Activated naive CD8-positive, alpha-beta T cell (primary cell): ENCODE results near the gene OR9Q1.

Experiments
- H3K27ac Mint-ChIP-seq: one replicate; pipeline ENCODE4 v1.8.0; 2021; ENCODE audit warnings: mixed read lengths
- H3K27me3 Mint-ChIP-seq: one replicate; pipeline ENCODE4 v1.8.0; 2021; ENCODE audit warnings: mixed read lengths
- H3K36me3 Mint-ChIP-seq: one replicate; pipeline ENCODE4 v1.8.0; 2021; ENCODE audit warnings: mixed read lengths
- H3K4me1 Mint-ChIP-seq: one replicate; pipeline ENCODE4 v1.8.0; 2021; ENCODE audit warnings: low read depth, mixed read lengths
- H3K4me3 Mint-ChIP-seq: one replicate; pipeline ENCODE4 v1.8.0; 2021; ENCODE audit warnings: mild to moderate bottlenecking, mixed read lengths
- H3K9me3 Mint-ChIP-seq: one replicate; pipeline ENCODE4 v1.8.0; 2021; ENCODE audit warnings: low read depth, mixed read lengths

Gene OR9Q1

DNA sequence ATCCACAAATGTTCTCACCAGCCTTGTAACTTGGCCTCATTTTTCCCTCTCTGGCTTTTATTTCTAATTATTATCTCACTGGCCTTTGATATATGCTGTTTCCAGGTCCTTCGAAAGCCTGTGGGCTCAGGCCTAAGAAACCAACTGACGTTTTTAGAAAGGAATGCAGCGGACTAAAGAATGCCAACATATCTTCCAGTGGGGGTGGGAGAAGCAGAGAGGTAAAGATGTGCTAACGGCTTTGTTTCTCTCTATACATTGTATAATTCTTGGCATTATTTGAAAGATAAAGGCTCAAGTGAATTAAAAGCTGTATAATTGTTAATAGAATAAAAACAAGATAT, 35.3 kb downstream of the OR9Q1 start:
- H3K27me3 Mint-ChIP-seq: no peaks in the 10 kb centered on the region
- H3K36me3 Mint-ChIP-seq: no peaks in the 10 kb centered on the region
- H3K9me3 Mint-ChIP-seq: peaks cover 4% of the 10 kb centered on the region
- no peak overlapping the region for H3K27ac Mint-ChIP-seq
- no peaks in the 10 kb centered on the region for H3K4me1 Mint-ChIP-seq
- H3K4me3 Mint-ChIP-seq: no peak overlapping the region

DNA sequence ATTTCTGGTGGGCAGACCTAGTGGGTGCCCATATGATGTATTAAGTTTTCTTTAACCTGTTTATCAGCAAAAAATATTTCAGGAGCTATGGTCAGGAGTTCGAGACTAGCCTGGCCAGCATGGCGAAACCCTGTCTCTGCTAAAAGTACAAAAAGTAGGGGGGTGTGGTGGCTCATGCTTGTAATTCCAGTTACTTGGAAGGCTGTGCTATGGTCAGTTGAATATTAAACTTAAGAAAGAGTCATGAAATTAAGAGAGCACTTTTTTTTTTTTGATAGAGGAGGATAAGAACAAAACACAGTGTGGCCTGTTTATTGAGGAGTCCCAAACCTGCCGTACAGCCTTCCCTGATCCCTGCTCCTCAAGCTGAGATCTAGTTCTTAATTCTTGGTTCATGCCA, 36.9 kb downstream of the OR9Q1 start:
- no peak overlapping the region for H3K27ac Mint-ChIP-seq
- no peaks in the 10 kb centered on the region for H3K27me3 Mint-ChIP-seq
- no peaks in the 10 kb centered on the region for H3K4me1 Mint-ChIP-seq
- no peaks in the 10 kb centered on the region for H3K36me3 Mint-ChIP-seq
- no peak overlapping the region for H3K4me3 Mint-ChIP-seq
- H3K9me3 Mint-ChIP-seq: peaks cover 4% of the 10 kb centered on the region

DNA sequence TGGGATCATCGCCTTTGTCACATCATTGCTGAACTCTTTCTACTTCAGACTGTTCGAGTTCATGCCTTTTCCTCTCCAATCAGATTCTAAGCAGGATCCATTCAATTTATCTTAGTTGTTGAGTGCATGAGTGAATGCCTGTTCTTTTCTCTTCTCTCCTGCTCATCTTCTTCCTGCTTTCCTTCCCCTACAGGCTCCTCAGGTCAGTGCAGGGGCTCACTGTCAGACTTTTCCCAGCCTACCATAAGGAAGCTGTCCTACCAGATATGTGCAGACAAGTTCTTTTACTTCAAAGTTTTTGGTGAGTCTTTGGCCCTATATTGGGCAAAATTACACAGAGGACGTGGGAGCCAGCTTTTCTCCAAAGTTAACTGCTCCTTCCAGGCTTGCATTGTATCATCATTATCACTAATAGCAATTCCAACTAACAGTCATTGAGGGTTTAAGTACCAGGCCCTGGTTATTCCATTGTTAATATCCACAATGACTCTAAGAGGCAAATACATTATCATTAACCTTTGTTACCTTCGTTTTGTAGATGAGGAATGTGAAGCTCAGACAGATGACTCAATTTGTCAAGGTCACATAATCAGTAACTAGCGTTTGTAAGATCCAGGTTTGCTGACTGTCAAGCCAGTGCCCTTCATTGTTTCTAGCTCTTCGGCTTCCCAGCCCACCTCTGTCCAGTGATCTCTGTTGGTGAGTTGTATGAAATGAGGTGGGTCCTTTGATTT, 37.4 kb downstream of the OR9Q1 start:
- H3K27me3 Mint-ChIP-seq: no peaks in the 10 kb centered on the region
- H3K4me1 Mint-ChIP-seq: no peaks in the 10 kb centered on the region
- no peak overlapping the region for H3K4me3 Mint-ChIP-seq
- no peaks in the 10 kb centered on the region for H3K36me3 Mint-ChIP-seq
- H3K27ac Mint-ChIP-seq: no peak overlapping the region
- peaks cover 1% of the 10 kb centered on the region for H3K9me3 Mint-ChIP-seq

DNA sequence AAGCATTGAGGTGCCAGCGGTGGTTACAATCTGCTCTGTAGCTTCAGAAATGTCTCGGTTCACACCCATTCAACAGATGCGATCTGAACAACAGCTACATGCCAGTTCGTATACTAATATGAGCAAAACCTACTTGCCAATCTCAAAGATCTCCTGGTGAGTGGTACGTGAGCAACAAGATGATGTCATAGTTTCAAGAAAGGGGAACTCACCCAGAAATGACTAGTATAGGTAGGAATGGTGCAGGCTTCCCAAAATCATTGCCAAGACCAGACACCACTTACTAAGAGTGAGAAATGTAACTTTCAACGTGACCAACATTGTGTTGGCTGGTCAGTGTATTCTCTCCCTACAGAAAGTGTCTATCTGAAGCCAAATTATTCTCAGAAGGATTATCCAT, 38.1 kb downstream of the OR9Q1 start:
- no peaks in the 10 kb centered on the region for H3K27me3 Mint-ChIP-seq
- no peak overlapping the region for H3K4me3 Mint-ChIP-seq
- H3K4me1 Mint-ChIP-seq: no peaks in the 10 kb centered on the region
- no peak overlapping the region for H3K27ac Mint-ChIP-seq
- H3K36me3 Mint-ChIP-seq: no peaks in the 10 kb centered on the region
- no peaks in the 10 kb centered on the region for H3K9me3 Mint-ChIP-seq

DNA sequence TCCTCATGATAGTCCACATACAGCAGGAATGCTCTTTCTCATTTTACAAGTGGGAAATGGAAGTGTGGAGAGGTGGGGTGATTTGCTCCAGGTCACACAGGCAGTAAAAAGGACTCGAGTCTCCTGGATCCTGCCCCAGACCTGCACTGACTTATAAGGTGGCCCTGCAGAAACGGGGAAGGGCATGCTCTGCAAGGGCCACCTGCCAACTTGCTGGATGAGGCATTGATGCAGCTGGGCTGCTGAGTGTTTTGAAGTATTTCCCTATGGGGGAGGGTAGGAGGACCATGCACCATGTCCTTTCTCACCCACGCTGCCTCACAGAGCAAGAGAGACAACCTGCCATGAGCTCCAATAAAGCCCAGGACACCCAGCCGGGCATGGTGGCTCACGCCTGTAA, 44.0 kb downstream of the OR9Q1 start:
- Mint-ChIP-seq H3K27me3 (no peaks in the 10 kb centered on the region), H3K27ac (no peak overlapping the region), H3K9me3 (no peaks in the 10 kb centered on the region), H3K4me1 (no peaks in the 10 kb centered on the region), H3K4me3 (no peak overlapping the region), H3K36me3 (peaks cover 2% of the 10 kb centered on the region)

DNA sequence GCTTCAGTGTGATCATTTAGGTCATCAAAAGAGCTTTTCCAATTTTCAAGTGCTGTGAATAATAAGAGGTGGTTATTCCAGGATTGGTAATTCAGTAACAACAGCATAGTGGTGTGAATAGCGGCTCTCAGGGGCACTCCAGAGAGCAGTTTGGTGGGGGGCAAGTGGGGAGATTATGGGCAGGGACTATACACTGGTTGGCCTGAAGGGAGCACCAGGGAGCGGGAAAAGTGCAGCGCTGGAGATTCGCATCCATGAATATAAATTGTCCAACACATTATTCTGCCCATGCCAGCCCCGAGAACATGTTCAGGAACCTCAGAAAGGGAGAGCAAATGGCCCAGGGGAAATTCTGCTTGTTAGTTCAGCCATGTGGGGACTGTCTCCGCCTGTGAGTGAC, 45.0 kb downstream of the OR9Q1 start:
- Mint-ChIP-seq H3K9me3 (no peaks in the 10 kb centered on the region), H3K27ac (no peak overlapping the region), H3K4me1 (no peaks in the 10 kb centered on the region), H3K36me3 (peaks cover 2% of the 10 kb centered on the region), H3K27me3 (no peaks in the 10 kb centered on the region), H3K4me3 (no peak overlapping the region)

DNA sequence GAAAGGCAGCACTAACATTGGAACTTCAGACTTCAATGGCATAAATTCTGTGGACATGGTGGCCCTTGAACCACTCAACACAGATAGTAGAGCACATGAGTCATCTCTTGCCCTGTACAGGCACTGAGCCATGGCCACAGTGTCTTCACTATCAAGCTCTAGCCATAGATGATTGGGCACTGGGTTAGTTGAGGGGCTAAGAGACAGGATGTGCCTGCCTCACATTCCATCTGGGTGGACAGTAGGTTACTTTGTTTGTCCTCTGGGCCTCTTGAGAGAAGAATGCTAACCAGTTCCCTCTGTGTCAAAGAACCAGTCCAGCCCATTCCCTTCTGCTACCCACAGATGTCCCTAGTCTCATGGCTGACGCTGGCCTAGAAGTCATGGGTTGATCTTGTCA, 46.9 kb downstream of the OR9Q1 start:
- Mint-ChIP-seq H3K9me3 (no peaks in the 10 kb centered on the region), H3K27me3 (no peaks in the 10 kb centered on the region), H3K4me3 (no peak overlapping the region), H3K36me3 (peaks cover 2% of the 10 kb centered on the region), H3K4me1 (no peaks in the 10 kb centered on the region), H3K27ac (no peak overlapping the region)

DNA sequence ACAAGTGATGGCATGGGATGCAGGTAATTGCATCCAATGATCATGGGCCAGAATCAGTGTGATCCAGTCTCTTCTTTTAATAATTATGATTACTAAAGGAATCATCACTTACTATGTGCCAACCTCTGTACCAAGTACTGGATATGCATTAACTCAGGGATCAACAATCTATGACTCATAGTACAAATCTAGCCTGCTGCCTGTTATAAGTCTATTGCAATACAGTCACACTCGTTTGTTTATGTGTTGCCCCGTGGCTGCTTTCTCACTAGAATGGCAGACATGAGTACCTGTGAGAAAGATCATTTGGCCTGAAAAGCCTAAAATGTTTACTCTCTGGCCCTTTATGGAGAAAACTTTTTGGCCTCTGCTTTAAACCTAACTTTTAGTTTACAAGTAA, 52.1 kb downstream of the OR9Q1 start:
- no peak overlapping the region for H3K4me3 Mint-ChIP-seq
- no peak overlapping the region for H3K27ac Mint-ChIP-seq
- no peaks in the 10 kb centered on the region for H3K4me1 Mint-ChIP-seq
- peaks cover 2% of the 10 kb centered on the region for H3K27me3 Mint-ChIP-seq
- H3K36me3 Mint-ChIP-seq: no peaks in the 10 kb centered on the region
- H3K9me3 Mint-ChIP-seq: no peaks in the 10 kb centered on the region

DNA sequence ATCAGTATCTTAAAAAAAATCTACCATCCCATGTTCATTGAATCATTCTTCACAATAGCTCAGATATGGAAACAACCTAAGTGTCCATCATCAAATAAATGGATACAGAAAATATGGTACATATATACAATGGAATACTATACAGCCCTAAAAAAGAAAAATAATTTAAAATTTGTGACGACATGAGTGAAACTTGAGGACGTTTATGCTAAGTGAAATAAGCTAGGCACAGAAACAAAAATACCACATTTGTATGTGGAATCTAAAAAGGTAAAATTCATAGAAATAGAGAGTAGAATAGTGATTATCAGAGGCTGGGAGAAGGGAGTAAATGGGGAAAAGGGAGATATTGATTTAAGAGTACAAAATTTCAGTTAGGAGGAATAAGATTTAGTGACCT, 62.8 kb downstream of the OR9Q1 start:
- Mint-ChIP-seq H3K27ac (no peak overlapping the region), H3K9me3 (peaks cover 4% of the 10 kb centered on the region), H3K36me3 (no peaks in the 10 kb centered on the region), H3K4me1 (no peaks in the 10 kb centered on the region), H3K27me3 (peaks cover 1% of the 10 kb centered on the region), H3K4me3 (no peak overlapping the region)

DNA sequence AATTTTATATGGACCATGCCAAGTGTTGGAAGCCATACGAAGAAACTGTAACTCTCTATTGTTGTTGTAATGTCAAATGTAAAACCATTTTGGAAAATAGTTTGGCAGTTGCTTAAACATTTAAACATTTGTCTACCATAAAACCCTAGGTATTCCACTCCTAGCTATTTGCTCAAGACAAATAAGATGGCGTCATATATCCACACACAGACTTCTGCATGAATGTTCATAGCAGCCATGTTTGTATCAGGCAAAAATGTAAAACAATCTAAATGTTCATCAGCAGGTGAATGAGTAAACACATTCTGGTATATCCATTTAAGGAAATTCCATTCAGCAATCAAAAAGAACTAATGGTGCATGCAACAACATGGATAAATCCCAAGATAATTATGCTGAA, 73.8 kb downstream of the OR9Q1 start:
- H3K4me3 Mint-ChIP-seq: no peak overlapping the region
- no peak overlapping the region for H3K27ac Mint-ChIP-seq
- peaks cover 10% of the 10 kb centered on the region for H3K27me3 Mint-ChIP-seq
- H3K9me3 Mint-ChIP-seq: peaks cover 11% of the 10 kb centered on the region
- H3K4me1 Mint-ChIP-seq: no peaks in the 10 kb centered on the region
- peaks cover 3% of the 10 kb centered on the region for H3K36me3 Mint-ChIP-seq

DNA sequence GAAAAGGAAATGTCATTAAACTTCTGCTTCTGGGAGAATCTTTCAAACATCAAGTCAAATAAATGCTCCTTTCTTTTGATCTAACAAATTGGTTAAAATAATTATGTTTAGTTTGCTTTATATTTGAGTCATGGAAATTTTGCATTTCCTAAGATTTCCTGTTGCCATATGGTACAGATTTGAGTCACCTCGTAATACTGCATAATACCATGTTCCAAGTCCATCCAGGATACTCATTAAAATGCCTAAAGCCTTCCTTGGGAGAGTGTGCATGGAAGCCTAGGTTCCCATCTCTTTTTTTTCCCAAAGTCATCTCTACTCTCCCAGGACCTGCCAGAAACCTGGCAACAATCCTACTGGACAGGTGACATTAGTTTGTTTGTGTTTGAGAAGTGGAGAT, 97.4 kb downstream of the OR9Q1 start:
- no peaks in the 10 kb centered on the region for H3K4me1 Mint-ChIP-seq
- H3K27me3 Mint-ChIP-seq: peaks cover 12% of the 10 kb centered on the region
- no peak overlapping the region for H3K4me3 Mint-ChIP-seq
- H3K9me3 Mint-ChIP-seq: no peaks in the 10 kb centered on the region
- H3K36me3 Mint-ChIP-seq: no peaks in the 10 kb centered on the region
- no peak overlapping the region for H3K27ac Mint-ChIP-seq

DNA sequence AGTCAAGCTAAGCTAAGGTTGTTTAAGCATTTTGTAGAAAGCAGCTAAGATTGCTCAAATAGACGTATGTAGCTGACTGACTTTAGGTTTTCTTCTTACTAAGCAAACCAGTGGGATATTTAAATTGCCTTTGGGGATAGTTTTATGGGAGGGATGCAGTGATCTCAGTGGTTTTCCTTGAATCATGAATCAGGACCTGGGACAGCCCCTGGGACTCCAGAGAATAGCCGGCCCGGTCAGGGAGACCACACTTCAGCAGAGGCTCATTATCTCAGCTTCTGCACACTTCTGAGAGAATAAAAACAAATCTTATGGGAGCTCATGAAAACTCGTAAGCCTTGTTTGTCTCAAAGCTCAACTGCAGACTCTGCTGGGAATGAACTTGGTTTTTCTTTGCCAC, 101.8 kb downstream of the OR9Q1 start, which contains the start of gene OR9I1:
Gene OR9I1 (minus strand): TSS at position 62 of the 400 bp plus-strand sequence. CDS start 6,086 bp downstream, outside the sequence.
- H3K36me3 Mint-ChIP-seq: no peaks in the 10 kb centered on the region
- H3K27me3 Mint-ChIP-seq: peaks cover 4% of the 10 kb centered on the region
- no peaks in the 10 kb centered on the region for H3K9me3 Mint-ChIP-seq
- no peaks in the 10 kb centered on the region for H3K4me1 Mint-ChIP-seq
- H3K27ac Mint-ChIP-seq: no peak within 1 kb of the TSS
- H3K4me3 Mint-ChIP-seq: no peak within 1 kb of the TSS

DNA sequence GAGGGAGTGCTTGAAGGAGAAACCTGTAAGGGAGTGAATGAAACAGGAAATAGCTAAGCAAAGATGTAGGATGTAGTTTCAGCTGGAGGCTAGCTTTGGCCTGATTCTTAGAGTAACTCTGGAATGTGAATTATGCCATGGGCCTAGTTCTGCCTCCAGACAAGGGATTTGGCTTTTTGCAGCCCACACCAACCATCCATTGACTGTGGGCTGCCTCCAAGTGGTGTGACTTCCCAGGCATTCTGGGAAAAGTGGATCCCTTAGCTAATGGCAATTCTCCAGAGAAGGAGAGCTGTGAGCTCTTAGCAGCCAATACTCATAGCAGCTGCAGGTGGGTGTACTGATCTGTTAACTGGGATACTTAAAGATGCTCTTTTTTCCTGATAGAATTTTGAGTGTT, 103.7 kb downstream of the OR9Q1 start:
- H3K9me3 Mint-ChIP-seq: no peaks in the 10 kb centered on the region
- H3K27ac Mint-ChIP-seq: no peak overlapping the region
- peaks cover 4% of the 10 kb centered on the region for H3K27me3 Mint-ChIP-seq
- H3K36me3 Mint-ChIP-seq: no peaks in the 10 kb centered on the region
- H3K4me1 Mint-ChIP-seq: no peaks in the 10 kb centered on the region
- H3K4me3 Mint-ChIP-seq: no peak overlapping the region

DNA sequence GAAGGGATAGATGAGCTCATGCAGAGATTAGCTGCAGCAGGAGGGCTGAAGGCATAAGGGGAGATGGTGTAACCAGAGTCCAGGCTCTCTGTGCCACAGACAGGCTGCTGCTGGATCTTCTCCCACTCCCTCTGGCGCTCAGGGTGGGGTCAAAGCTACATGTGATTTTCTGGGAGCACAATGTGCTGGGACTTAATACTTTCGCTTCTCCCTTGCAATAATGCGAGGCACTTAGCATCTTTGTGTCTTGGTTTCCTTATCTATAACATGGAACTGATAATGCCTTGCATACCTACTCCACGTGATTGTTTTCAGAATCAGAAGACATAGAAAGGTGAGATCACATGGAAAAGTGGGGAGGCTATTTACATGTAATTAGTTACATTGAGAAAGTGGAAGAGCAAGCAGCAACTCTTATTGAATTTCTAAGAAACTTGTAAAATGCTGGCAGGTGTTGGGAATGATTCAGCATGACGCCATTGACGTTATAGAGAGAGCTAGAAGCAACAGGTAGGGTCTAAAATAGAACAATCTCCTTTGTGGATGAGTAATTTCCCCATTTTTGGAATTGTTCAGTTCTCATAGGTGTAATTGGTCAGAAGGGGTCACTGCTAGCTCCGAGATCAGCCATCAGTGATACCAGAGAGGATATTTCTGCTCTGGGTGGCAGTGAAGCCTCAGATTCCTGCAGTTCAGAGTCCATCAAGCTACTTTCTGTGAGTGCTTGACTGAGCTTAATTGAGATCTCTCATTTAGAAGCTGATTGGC, 109.8 kb downstream of the OR9Q1 start:
- no peaks in the 10 kb centered on the region for H3K9me3 Mint-ChIP-seq
- no peak overlapping the region for H3K4me3 Mint-ChIP-seq
- H3K27ac Mint-ChIP-seq: no peak overlapping the region
- H3K4me1 Mint-ChIP-seq: no peaks in the 10 kb centered on the region
- no peaks in the 10 kb centered on the region for H3K27me3 Mint-ChIP-seq
- no peaks in the 10 kb centered on the region for H3K36me3 Mint-ChIP-seq

DNA sequence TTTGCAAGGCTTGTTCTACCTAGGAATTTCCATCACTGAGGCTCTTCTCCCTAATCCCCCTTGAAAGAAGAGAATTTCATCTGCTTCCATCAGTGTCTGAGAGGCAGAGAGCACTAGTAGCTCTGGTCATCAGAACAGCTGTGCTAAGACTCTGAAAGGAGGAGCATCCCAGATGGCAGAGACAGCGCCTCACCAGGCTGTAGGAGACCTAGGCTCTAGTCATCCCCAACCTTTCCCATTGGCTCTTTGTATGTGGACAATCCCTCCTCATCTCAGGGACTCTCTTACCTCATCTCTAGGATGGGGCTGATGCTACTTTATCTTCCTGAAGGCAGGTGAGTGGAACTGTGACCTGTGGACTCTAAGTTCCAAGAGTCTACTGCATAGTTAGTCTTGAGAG, 110.5 kb downstream of the OR9Q1 start:
- no peaks in the 10 kb centered on the region for H3K9me3 Mint-ChIP-seq
- no peaks in the 10 kb centered on the region for H3K4me1 Mint-ChIP-seq
- no peak overlapping the region for H3K27ac Mint-ChIP-seq
- H3K4me3 Mint-ChIP-seq: no peak overlapping the region
- H3K36me3 Mint-ChIP-seq: no peaks in the 10 kb centered on the region
- no peaks in the 10 kb centered on the region for H3K27me3 Mint-ChIP-seq

DNA sequence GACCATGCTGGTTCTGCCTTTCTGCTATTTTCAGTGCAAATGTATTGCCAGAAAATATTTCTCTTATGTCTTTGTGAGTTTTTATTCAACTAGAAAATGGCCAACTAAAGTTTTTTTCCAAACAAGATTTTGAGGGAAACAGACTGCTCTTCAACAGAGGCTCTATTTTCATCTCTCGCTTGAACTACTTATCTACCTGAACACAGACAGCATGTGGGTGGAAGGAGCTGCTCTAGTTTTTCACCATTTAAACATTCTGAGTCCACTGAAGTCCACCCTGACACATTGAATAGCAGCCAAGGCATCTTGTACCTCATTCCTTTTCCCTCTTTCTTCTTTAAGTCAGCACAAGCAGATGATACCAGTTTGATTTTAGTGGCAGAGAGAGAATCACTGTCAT, 111.5 kb downstream of the OR9Q1 start:
- Mint-ChIP-seq H3K27ac (no peak overlapping the region), H3K36me3 (no peaks in the 10 kb centered on the region), H3K4me1 (no peaks in the 10 kb centered on the region), H3K4me3 (no peak overlapping the region), H3K27me3 (no peaks in the 10 kb centered on the region), H3K9me3 (no peaks in the 10 kb centered on the region)
